ENCODE measurements around the gene HIVEP3.

DNA sequence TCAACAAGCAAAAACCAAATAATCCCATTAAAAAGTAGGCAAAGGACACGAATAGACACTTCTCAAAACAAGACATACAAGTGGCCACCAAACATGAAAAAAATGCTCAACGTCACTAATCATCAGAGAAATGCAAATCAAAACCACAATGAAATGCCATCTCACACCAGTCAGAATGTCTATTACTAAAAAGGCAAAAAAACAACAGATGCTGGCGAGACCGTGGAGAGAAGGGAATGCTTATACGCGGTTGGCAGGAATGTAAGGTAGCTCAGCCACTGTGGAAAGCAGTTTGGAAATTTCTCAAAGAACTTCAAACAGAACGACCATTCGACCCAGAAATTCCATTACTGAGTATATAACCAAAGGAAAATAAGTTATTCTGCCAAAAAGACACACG is 289.2 kb downstream of the HIVEP3 start:
- TF ChIP-seq CTCF (IDR thresholded peaks at IDR 0.05) (no peak), POLR2A (IDR thresholded peaks at IDR 0.05) (no peak)

Measured in lower leg skin (tissue), 3 donors.